Stimulated activated CD8-positive, alpha-beta memory T cell treated with anti-CD3 and anti-CD28 coated beads, Interleukin-4, amount 100 ng/mL, for 1 hour (primary cell): ENCODE results near the gene RBFOX1.

Source experiments
- DNase-seq, 2 donors: peaks; one replicate each; pipeline ENCODE4 v3.0.0-alpha.2; 2020; ENCODE audit warnings: low read depth in 2 of 2, low spot score in 1 of 2

The RBFOX1 gene

GRCh38 chr16:7332611-7333010, at the start of gene RBFOX1:
TSS of gene RBFOX1 (plus strand) at chr16:7332845.
- DNase-seq: no peak

GRCh38 chr16:7284780-7285179, 47.9 kb upstream of the RBFOX1 start:
- DNase-seq: no peak

DNA sequence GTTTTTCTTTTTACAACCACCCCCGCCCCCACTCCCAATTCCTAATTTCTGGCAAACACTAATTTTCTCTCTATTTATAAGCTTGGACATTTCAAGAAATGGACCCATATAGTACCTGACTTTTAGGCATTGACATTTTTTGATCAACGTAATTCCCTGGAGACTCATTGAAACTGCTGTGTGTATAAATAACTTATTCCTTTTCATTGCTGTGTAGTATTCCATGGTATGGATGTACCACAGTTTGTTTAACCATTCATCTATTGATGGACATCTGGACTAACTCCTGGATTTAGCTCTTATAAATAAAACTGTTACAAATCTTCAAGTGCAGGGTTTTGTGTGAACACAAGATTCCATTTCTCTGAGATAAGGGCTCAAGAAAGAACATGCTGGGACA, 47.1 kb upstream of the RBFOX1 start:
- DNase-seq: no peak

DNA sequence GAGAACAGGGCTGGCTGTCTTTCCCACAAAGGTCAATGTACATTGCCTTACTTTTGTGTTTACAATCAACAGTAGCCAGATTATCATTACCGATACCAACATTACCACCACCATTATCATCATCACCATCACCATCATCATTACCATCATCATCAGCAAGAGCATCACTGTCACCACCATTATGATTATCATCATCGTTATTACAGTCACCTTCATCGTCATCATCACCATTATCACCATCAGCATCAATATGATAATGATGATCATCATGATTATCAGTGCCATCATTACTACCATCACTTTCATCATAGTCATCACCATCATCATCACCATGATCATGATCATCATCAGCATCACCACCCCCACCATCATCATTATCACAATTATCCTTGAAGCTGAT, 43.3 kb upstream of the RBFOX1 start:
- no peak for DNase-seq

DNA sequence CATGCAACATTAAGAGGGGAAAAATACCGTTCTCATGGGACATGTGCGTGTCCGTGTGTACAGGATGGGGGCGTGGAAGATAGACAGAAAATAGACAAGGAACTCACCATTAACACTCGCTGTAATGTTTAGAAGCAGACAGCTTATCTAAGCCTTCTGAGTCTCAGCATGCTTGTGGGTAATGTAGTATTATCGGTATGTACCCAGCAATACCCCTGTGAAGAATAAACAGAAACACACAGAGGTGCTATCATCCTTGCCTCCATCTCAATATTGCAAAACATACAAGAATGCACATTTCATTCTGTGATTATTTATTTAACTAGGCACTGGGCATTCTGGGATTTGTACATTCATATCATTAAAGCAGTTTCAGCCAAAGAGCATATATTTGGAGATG, 42.0 kb upstream of the RBFOX1 start:
- DNase-seq: no peak

DNA sequence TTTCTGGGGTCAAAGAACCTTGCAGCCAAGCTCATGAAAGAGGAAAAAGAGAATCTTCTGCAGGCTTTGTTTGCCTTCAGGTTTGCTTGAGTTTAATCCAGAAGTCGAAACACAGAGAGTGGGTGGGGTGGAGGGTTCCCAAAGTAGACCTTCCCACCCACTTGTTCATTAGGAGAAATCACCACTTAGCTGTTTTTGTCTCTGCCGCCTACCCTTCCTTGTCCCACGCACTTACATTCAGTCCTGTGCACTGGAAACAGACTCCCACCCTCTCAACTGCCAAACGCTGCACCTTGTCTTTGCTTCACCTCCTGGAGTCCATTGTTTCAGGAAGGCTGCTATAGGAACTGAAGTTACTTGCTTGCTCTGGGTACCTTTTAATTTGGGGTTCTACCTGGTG, 38.6 kb upstream of the RBFOX1 start:
- no peak for DNase-seq

DNA sequence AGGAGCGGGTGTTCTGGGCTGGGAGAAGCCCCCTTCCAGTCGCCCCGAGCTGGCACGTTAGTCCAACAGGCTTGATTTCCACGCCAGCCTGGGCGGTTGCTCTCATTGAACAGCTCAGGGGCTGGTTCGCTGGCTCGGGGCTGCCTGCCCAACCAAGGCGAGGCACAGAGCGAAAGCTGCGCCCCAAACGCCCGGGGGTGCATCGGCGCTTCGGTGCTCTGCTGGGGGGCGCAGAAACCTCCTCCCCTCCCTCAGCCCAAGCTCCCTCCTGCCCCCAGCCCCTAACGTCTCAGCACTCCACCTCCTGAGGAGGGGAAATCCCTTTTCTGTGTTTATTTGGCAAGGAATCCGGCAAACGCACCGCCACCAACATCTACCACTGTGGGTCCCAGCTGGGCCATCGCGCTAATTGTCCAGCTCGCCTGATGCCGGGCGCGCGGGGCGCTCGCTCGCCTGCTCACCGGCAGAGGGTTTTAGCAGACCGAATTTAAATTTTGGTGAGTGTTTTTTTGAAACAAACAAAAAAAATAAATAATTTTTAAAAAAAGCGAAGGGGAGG, 29.5 kb upstream of the RBFOX1 start:
- DNase-seq: no peak

DNA sequence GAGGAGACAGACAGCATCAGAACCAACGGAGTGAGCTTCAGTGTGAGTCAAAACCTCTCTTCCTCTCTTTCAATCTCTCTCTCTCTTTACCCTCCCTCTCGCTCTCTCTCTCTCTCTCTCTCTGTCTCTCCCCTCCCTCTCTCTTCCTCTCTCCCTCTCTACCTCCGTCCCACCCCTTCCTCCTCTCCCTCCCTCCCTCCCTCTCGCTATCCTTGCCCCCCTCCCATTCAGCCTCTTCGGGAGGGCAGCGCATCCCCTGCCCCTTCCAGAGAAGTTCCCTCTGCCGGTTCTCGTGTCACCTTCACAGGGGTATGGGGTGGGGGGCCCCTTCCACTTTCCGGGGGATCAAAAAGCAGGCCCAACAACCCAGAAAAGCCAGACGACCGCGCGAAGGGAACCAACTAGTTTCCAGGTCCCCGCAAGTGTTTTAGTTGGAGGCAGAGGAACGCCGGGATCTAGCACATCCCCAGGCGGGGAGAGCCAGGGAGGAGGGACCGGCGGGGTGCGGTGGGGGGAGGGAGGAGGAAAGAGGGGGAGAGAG, 28.9 kb upstream of the RBFOX1 start:
- no peak for DNase-seq

DNA sequence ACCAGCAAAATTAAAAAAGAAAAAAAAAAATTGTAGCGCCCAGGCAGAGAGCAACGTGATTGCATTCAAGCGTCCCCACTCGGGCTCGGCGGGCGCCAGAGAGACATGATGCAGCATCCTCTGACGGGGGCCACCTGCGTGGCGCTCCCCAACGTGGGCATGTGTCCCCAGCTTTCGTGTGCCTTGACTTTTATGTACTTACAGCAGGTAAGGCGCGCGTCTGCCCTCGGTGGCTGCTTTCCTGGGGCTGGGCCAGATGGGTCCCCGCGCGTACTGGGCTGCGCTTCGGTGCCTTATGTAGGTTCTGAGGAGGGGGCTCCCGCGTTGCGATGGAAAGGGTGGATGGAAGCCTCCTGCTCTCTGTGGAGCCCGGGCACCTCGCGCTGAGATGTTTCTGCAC, 28.4 kb upstream of the RBFOX1 start:
- no peak for DNase-seq

- no peak for DNase-seq
These were observed 27.7 kb upstream of the RBFOX1 start for GRCh38 chr16:7304958-7305357.

DNA sequence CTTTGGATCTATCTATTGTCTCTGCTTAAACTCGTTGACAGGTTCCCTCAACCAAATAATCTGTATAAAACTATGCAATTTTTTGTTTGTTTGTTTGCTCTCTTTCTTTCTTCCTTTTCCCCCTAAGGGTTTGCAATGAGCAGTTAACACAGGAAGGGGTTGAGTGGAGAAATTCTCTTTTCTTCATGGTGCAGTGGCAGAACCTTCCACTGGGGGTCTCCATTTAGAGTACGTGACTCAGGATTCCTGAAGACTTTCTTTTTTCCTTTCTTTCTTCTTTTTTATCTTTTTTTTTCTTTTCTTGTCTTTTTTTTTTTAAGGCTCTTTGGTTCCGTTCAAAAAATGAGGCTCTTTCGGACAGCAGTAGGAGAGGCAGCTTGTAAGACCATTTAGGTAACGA, 19.5 kb upstream of the RBFOX1 start:
- DNase-seq: no peak

DNA sequence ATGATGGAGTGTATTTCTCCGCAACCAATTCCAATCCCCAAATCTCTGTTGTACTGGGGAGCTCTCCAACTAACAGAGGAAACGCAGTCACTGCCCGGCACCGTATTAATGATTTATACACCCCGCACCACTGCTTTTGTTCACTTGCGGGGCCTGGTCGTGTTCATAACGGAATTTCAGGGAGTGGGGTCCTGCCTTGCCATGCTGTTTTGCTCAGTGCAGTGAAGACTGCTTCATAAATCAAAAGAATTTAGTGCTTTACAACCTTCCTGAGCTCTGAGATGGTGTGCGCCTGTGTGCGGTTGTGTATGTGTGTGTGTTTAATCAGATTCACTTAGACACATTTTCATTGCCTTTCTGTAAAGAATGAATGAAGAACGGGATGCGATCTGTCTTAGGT, 18.5 kb upstream of the RBFOX1 start:
- DNase-seq: no peak

GRCh38 chr16:7315813-7316212, 16.8 kb upstream of the RBFOX1 start:
- DNase-seq: no peak

- no peak for DNase-seq
These were observed 16.3 kb upstream of the RBFOX1 start for GRCh38 chr16:7316281-7316888.

DNA sequence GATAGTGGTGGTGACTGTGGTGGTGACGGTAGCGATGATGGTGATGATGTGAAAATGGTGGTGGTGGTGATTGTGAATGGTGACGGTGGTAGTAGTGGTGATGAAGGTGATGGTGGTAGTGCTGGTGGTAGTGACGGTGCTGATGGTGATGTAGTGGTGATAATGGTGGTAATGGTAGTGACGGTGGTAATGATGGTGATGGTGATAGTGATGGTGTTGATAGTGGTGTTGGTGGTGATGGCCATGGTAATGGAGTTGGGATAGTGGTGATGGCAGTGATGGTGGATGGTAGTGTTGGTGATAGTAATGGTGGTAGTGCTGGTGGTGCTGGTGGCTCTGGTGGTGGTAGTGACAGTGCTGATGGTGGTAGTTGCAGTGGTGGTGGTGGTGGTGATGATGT, 14.7 kb upstream of the RBFOX1 start:
- no peak for DNase-seq

DNA sequence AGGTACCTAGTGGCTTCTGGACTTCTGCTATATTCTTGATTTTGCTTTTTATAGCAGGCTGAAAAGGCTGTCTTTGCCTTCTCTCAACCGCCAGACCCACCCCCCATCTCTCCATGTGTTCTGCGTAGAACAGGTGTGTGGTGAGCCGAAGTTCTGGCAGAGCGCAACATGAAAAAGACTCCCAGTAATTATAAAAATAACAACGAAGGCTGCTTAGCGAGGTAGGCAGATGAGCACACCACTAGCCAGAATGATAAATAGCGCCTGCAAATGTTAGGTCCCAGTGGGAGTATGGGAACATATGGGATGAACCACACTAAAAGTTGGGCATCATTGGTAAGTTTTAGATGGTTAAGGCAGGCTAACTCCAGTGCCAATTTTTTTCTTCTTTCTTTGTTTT, 14.0 kb upstream of the RBFOX1 start:
- no peak for DNase-seq

GRCh38 chr16:7319514-7319913, 13.1 kb upstream of the RBFOX1 start:
- no peak for DNase-seq

GRCh38 chr16:7321661-7322060, 11.0 kb upstream of the RBFOX1 start:
- DNase-seq: no peak

DNA sequence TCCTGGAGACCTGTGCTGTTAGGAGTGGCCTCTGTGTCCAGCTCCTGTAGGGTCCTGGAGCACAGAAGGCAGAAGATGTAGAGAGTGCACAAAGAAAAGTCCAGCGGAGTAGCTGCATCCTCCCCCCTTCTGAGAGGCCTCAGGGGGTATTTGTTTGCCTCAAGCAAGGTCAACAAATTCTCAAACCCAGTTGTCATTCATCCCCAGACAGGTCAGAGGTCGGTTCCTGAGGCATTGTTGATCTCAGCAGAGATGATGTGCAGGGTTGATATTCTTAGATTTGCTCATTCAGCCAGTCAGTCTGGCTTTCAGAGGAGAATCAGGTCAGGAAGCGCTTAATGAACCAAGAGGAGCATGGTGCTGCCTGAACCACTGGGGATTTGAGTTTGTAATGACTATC, 8.3 kb upstream of the RBFOX1 start:
- no peak for DNase-seq

DNA sequence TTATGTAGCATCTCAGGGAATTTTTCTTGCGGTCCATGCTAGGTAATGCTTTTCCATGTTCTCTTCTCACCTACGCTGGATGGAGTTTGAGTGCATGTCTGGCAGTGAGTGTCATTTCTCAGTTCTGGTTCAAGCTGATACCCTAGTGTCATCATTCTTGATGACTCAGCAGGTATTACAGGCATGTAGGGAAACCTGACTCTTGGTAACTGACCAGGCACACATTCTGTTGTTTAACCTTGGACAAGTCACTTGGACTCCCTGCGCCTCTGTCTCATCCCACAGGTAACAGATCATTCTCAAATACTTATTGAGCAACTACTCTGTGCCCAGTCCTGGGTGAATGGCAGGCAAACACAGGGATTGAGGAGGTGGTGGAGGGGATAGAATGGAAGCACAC, 6.8 kb upstream of the RBFOX1 start:
- DNase-seq: no peak

DNA sequence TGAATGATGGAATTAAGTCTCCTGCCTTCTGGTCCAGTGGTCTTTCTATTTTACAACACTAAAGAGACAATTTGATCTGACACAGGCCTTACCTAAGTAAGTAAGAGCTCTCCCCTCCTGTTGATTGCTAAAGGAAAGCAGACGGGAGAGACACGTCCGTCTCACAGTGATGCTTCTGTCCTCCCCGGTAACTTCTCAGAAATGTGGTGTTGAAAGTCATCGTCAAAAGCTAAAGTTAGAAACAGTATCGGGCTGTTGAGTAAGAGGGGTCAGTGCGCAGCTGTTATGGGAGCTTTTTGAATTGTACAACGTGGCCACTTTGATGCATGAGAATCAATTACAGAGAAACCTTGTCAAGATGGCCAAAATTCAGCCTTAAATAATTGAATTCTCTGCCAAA, 1.9 kb upstream of the RBFOX1 start:
- DNase-seq: no peak

GRCh38 chr16:7331997-7332396, 648 bp upstream of the RBFOX1 start:
- no peak for DNase-seq

DNA sequence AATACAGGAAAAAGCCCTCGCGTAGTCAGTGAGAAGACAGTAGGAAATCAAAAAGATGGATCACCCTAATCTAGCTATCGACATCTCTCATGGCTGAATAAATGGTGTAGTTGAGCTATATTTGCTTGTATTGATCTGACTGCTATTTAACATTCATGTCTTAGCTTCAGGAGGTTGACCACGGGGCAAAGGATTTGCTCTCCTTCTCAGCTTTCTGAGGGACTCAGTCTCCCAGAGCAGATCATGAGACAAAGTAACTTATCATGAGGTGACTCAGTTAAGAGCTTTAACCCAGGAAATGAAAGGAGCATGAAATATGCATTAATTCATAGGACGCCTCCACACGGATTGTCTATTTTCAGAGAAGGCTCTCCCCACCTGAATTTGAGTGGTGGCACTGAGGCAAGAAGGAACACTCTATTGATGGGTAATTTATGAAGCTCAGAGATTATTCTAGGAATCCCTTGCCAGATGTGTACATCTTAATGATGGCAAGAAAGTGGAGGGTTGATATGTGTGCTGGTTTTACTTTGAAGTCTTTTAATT, 608 bp downstream of the RBFOX1 start:
- no peak for DNase-seq
